DND-41 (cell line): Measurements from ENCODE around the gene TMEM11.

Experiments used
- ATAC-seq: fragments of 200-7000 bp; cut with Tn5 transposase; 3 replicates; pipeline ENCODE4 v1.9.1; 2021; ENCODE audit warnings: low read depth; ENCODE audit not compliant: insufficient read depth
- DNase-seq: peaks from one replicate; pipeline ENCODE4 v3.0.0-alpha.2; 2020
- H2AFZ ChIP-seq: 2 replicates; pipeline ENCODE4 v1.6.0; 2012; ENCODE audit warnings: low read depth, low read length
- H3K27ac ChIP-seq: 2 replicates; pipeline ENCODE4 v1.5.1; 2012; ENCODE audit warnings: low read length, inconsistent platforms
- H3K27me3 ChIP-seq: fragments of 200-600 bp; sonication (generic); 2 replicates; pipeline ENCODE4 v1.6.0; 2012; ENCODE audit warnings: low read length, mild to moderate bottlenecking, inconsistent platforms; ENCODE audit not compliant: insufficient read depth, poor library complexity
- H3K36me3 ChIP-seq: 2 replicates; pipeline ENCODE4 v1.5.1; 2012; ENCODE audit warnings: low read length, inconsistent platforms; ENCODE audit not compliant: insufficient read depth
- H3K4me1 ChIP-seq: 2 replicates; pipeline ENCODE4 v1.5.1; 2012; ENCODE audit warnings: mild to moderate bottlenecking, low read length; ENCODE audit not compliant: insufficient read depth
- H3K4me2 ChIP-seq: 2 replicates; pipeline ENCODE4 v1.6.0; 2012; ENCODE audit warnings: mild to moderate bottlenecking, moderate library complexity, low read length, inconsistent platforms; ENCODE audit not compliant: insufficient read depth
- H3K4me3 ChIP-seq, 2 experiments: fragments of 200-600 bp in 1 of 2; shearing (Covaris generic) in 1 of 2; 2 replicates each; pipeline ENCODE4 v1.5.1; 2012 to 2016; ENCODE audit warnings: inconsistent platforms in 2 of 2, low read length in 2 of 2, mild to moderate bottlenecking in 2 of 2, low read depth in 1 of 2, moderate library complexity in 1 of 2
- H3K79me2 ChIP-seq: 2 replicates; pipeline ENCODE4 v1.6.0; 2012; ENCODE audit warnings: low read length, inconsistent platforms; ENCODE audit not compliant: insufficient read depth
- H3K9ac ChIP-seq: 2 replicates; pipeline ENCODE4 v1.6.0; 2012; ENCODE audit warnings: low read depth, mild to moderate bottlenecking, inconsistent platforms, low read length, moderate library complexity
- H3K9me3 ChIP-seq: 2 replicates; pipeline ENCODE4 v1.5.1; 2012; ENCODE audit warnings: low read length, moderate library complexity, mild to moderate bottlenecking, inconsistent platforms; ENCODE audit not compliant: insufficient read depth, severe bottlenecking
- H4K20me1 ChIP-seq: 2 replicates; pipeline ENCODE4 v1.6.0; 2012; ENCODE audit warnings: low read length; ENCODE audit not compliant: insufficient read depth
- EZH2 ChIP-seq: IDR thresholded peaks from 3 replicates; pipeline ENCODE4 v1.6.1; 2012; ENCODE audit warnings: borderline replicate concordance, low read depth, mild to moderate bottlenecking, moderate library complexity, low read length, inconsistent platforms; ENCODE audit not compliant: severe bottlenecking
- TF ChIP-seq, protein P1 (sequence below): IDR thresholded peaks from 2 replicates; pipeline ENCODE4 v1.5.1; 2012; ENCODE audit warnings: borderline replicate concordance, low read length, moderate library complexity, mild to moderate bottlenecking; ENCODE audit not compliant: poor library complexity, severe bottlenecking; ENCODE audit errors: extremely low read depth

The TMEM11 gene

DNA sequence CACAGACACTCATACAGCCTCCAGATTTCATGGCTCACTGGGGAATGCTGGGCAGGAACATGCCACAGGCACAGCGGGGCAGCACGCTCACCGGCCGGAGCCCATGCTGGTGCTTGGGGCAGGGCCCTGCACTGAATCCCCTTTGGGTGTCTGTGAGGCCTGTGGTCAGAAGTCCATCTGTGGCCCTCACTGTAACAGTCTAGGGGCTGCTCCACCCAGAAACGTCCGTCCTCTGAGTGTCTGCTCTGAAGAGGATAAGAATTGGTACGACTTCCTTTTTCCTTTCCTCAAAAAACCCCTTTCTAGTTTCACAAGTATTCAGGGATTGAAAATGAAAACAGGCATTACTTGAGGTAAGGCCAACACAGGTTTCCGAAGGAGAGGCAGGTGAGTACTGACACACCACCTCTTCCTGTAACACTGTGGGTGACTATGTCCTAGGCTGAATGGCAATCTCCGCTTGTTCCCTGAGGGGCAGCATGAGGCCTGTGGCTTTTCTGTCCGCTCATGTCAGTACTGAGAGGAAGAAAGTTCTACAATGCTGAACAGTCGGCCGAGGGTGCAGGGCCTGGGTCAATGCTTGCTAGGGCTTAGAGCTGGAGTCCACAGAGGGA, 42.5 kb downstream of the TMEM11 start:
- Histone ChIP-seq H4K20me1 (peaks cover 13% of the 10 kb centered on the region; the same call in 1 of the 2 replicates), H3K4me2 (no peak overlapping the region), H2AFZ (no peak overlapping the region), H3K9ac (no peak overlapping the region), H3K27me3 (no peaks in the 10 kb centered on the region), H3K4me3 (no peak overlapping the region), H3K27ac (no peak overlapping the region), H3K79me2 (peaks cover 14% of the 10 kb centered on the region), H3K36me3 (peaks cover 14% of the 10 kb centered on the region), H3K4me1 (no peaks in the 10 kb centered on the region), H3K9me3 (no peaks in the 10 kb centered on the region)
- ATAC-seq: no peak
- DNase-seq: no peak
- TF ChIP-seq EZH2: no peak
- TF ChIP-seq, protein P1, sequence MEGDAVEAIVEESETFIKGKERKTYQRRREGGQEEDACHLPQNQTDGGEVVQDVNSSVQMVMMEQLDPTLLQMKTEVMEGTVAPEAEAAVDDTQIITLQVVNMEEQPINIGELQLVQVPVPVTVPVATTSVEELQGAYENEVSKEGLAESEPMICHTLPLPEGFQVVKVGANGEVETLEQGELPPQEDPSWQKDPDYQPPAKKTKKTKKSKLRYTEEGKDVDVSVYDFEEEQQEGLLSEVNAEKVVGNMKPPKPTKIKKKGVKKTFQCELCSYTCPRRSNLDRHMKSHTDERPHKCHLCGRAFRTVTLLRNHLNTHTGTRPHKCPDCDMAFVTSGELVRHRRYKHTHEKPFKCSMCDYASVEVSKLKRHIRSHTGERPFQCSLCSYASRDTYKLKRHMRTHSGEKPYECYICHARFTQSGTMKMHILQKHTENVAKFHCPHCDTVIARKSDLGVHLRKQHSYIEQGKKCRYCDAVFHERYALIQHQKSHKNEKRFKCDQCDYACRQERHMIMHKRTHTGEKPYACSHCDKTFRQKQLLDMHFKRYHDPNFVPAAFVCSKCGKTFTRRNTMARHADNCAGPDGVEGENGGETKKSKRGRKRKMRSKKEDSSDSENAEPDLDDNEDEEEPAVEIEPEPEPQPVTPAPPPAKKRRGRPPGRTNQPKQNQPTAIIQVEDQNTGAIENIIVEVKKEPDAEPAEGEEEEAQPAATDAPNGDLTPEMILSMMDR: no peak

DNA sequence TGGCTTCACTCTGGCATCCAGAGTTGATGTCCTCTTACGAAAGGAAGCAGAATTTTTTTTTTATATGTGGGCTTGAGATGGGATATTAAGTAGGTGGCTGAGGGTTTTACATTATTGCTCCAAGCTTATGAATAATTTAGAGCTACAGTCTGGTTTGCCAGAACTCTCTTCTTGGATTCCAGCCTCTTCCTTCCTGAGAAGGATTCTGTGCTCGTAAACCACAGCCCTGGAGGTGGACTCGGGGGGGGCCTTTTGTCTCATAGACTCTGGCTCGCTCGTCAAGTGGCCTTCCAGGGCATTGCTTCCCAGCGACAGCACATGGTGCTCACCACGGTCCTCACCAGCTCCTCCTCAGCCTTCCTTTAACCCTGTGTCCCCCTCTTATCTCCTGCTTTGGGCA, 43.2 kb downstream of the TMEM11 start:
- H4K20me1 ChIP-seq: peaks cover 13% of the 10 kb centered on the region; the same call in 1 of the 2 replicates
- TF ChIP-seq EZH2: no peak
- TF ChIP-seq, protein P1: no peak
- ATAC-seq (no peak), DNase-seq (no peak)
- H3K9ac ChIP-seq: no peak overlapping the region
- peaks cover 14% of the 10 kb centered on the region for H3K79me2 ChIP-seq
- no peak overlapping the region for H3K4me3 ChIP-seq
- no peak overlapping the region for H3K27ac ChIP-seq
- H3K4me2 ChIP-seq: no peak overlapping the region
- H3K9me3 ChIP-seq: no peaks in the 10 kb centered on the region
- no peaks in the 10 kb centered on the region for H3K4me1 ChIP-seq
- peaks cover 14% of the 10 kb centered on the region for H3K36me3 ChIP-seq
- H3K27me3 ChIP-seq: no peaks in the 10 kb centered on the region
- H2AFZ ChIP-seq: no peak overlapping the region

DNA sequence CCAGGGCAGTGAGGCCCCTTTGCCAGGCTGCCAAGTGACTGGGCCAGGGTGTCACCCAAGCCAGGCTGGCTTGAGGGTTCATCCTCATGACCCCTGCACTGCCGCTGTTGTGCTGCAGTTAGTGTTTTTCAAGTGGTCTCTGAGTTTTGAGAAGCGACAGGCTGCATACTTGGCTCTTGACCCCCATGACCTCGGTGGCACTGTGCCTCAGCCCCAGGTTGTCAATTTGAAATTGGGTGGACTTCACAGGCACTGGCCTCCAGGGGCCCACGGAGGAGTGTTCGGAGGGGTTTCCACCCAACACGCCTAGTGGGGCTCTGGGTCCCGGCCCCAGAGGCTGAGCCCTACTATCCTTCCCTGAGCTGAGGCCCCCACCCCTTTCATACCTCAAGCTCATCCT, 44.5 kb downstream of the TMEM11 start:
- ATAC-seq: no peak
- TF ChIP-seq, protein P1: no peak
- TF ChIP-seq EZH2: no peak
- Histone ChIP-seq H3K4me1 (no peaks in the 10 kb centered on the region), H4K20me1 (peaks cover 13% of the 10 kb centered on the region), H3K27me3 (no peaks in the 10 kb centered on the region), H3K9ac (no peak overlapping the region), H3K79me2 (peaks cover 14% of the 10 kb centered on the region), H3K4me3 (no peak overlapping the region), H3K36me3 (peaks cover 11% of the 10 kb centered on the region), H2AFZ (no peak overlapping the region), H3K9me3 (no peaks in the 10 kb centered on the region), H3K27ac (no peak overlapping the region), H3K4me2 (no peak overlapping the region)
- DNase-seq: no peak

DNA sequence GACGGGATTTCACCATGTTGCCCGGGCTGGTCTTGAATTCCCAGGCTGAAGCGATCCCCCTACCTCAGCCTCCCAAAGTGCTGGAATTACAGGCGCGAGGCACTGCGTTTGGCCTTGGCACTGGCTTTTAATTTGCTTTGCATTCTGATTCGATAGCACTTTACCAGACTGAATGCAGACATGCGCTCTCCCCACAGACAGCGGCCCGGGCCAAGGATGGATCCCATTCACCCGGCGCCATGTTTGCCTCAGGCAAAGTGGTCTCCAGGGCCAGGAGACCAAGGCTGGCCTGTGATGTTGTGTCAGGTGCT, 45.5 kb downstream of the TMEM11 start:
- peaks cover 14% of the 10 kb centered on the region for H3K79me2 ChIP-seq
- DNase-seq (no peak), ATAC-seq (no peak)
- H3K36me3 ChIP-seq: peaks cover 10% of the 10 kb centered on the region; the same call in 1 of the 2 replicates
- H3K27me3 ChIP-seq: no peaks in the 10 kb centered on the region
- H3K27ac ChIP-seq: no peak overlapping the region
- H3K4me2 ChIP-seq: no peak overlapping the region
- no peak overlapping the region for H2AFZ ChIP-seq
- TF ChIP-seq EZH2: no peak
- TF ChIP-seq, protein P1: no peak
- H3K4me1 ChIP-seq: no peaks in the 10 kb centered on the region
- no peak overlapping the region for H3K9ac ChIP-seq
- H3K9me3 ChIP-seq: no peaks in the 10 kb centered on the region
- H4K20me1 ChIP-seq: peaks cover 13% of the 10 kb centered on the region
- no peak overlapping the region for H3K4me3 ChIP-seq
